ENCODE measurements around the gene PCDHGB1. TPM values are rescaled to one million over a fixed set of nuclear protein-coding genes. Genes with fewer than 3 reads are reported as not detected.
"Not testable (repeated sequence)": the region's sequence is repeated elsewhere in the genome, so short reads cannot be mapped to it uniquely, and the experiment has no call there.

Gene PCDHGB1
- 0.51 and 1.7 TPM in 2 replicates for total RNA-seq (2012; rRNA removed)

DNA sequence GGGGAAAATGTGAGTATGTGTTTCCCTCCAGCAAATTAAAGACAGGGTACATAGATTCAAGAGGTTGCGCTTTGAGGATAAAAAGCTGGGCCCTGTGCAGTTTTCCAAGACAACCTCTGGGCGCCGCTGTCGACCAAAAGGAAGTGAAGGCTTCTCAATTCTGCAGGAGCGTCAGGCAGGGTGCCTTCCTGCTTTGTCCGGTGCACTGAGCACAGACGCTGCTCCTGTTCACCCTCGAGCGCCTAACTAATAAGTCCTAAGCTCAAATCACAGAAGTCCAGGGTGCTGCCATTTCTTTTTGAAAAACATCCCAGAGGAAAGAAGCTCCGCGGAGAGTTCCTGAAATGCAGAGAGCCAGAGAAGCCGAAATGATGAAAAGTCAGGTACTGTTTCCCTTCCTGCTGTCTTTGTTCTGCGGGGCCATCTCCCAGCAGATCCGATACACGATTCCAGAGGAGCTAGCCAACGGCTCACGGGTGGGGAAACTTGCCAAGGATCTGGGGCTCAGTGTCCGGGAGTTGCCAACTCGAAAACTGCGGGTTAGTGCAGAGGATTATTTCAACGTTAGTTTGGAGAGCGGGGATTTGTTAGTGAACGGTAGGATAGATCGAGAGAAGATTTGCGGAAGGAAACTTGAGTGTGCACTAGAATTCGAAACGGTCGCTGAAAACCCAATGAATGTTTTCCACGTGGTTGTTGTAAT, at the start of gene PCDHGB1:
TSS of gene PCDHGB1 (plus strand) at position 183 of the 703 bp plus-strand sequence. CDS start at position 345, 162 bp downstream.
- no peaks in the 10 kb centered on the region for H3K4me1 ChIP-seq (ENCODE audit: control insufficient read depth, insufficient read depth, low read length)
- H3K4me2 ChIP-seq (ENCODE audit: low read length), result peak within 1 kb of the TSS; percentile 84
- H3K4me3 ChIP-seq (ENCODE audit: low read length), result peak within 1 kb of the TSS; percentile 66
- peak within 1 kb of the TSS; percentile 5 for H3K9ac ChIP-seq (ENCODE audit: low read depth, low read length)
- H3K9me3 ChIP-seq (replicated peaks; ENCODE audit: low read length), result peaks cover 13% of the 10 kb centered on the region
- H3K36me3 ChIP-seq (ENCODE audit: insufficient read depth, low read length), result no peaks in the 10 kb centered on the region
- H3K27me3 ChIP-seq (ENCODE audit: control insufficient read depth, insufficient read depth, low read length), result no peaks in the 10 kb centered on the region

- Histone ChIP-seq H3K36me3 (ENCODE audit: insufficient read depth, low read length) (no peaks in the 10 kb centered on the region), H3K9me3 (replicated peaks; ENCODE audit: low read length) (peaks cover 9% of the 10 kb centered on the region), H3K4me1 (ENCODE audit: control insufficient read depth, insufficient read depth, low read length) (no peaks in the 10 kb centered on the region), H3K4me2 (ENCODE audit: low read length) (no peak within 1 kb of the TSS), H3K4me3 (ENCODE audit: low read length) (no peak within 1 kb of the TSS), H3K9ac (ENCODE audit: low read depth, low read length) (no peak within 1 kb of the TSS), H3K27me3 (ENCODE audit: control insufficient read depth, insufficient read depth, low read length) (no peaks in the 10 kb centered on the region)
Observed at GRCh38 chr5:141303756-141304155, 46.1 kb upstream of the PCDHGB1 start, which contains the start of gene SLC25A2. Gene SLC25A2, minus strand, starts transcription at chr5:141304049. Its CDS starts 184 bp downstream, at chr5:141303865.

DNA sequence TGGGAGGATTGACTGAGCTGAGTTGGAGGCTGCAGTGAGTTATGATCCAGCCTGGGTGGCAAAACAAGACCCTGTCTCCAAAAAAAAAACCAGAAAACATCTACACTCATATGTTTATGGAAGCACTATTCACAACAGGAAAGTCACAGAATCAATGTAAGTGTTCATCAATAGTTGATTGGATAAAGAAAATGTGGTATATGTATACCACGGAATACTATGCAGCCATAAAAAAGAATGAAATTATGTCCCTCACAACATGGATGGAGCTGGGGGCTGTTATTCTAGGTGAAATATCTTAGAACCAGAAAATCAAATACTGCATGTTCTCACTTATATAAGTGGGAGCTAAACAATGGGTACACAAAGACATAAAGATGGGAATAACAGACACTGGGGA, 43.3 kb upstream of the PCDHGB1 start:
- no peak overlapping the region for H3K4me3 ChIP-seq (ENCODE audit: low read length)
- no peak overlapping the region for H3K9ac ChIP-seq (ENCODE audit: low read depth, low read length)
- H3K27me3 ChIP-seq (ENCODE audit: control insufficient read depth, insufficient read depth, low read length), result no peaks in the 10 kb centered on the region
- no peaks in the 10 kb centered on the region for H3K4me1 ChIP-seq (ENCODE audit: control insufficient read depth, insufficient read depth, low read length)
- no peaks in the 10 kb centered on the region for H3K36me3 ChIP-seq (ENCODE audit: insufficient read depth, low read length)
- H3K4me2 ChIP-seq (ENCODE audit: low read length), result no peak overlapping the region
- H3K9me3 ChIP-seq (replicated peaks; ENCODE audit: low read length), result peaks cover 9% of the 10 kb centered on the region

GRCh38 chr5:141313711-141314110, 36.2 kb upstream of the PCDHGB1 start:
- peaks cover 22% of the 10 kb centered on the region for H3K36me3 ChIP-seq (ENCODE audit: insufficient read depth, low read length)
- H3K4me1 ChIP-seq (ENCODE audit: control insufficient read depth, insufficient read depth, low read length), result no peaks in the 10 kb centered on the region
- no peaks in the 10 kb centered on the region for H3K27me3 ChIP-seq (ENCODE audit: control insufficient read depth, insufficient read depth, low read length)
- no peak overlapping the region for H3K4me3 ChIP-seq (ENCODE audit: low read length)
- no peak overlapping the region for H3K4me2 ChIP-seq (ENCODE audit: low read length)
- H3K9ac ChIP-seq (ENCODE audit: low read depth, low read length), result no peak overlapping the region
- H3K9me3 ChIP-seq (replicated peaks; ENCODE audit: low read length), result peaks cover 17% of the 10 kb centered on the region

DNA sequence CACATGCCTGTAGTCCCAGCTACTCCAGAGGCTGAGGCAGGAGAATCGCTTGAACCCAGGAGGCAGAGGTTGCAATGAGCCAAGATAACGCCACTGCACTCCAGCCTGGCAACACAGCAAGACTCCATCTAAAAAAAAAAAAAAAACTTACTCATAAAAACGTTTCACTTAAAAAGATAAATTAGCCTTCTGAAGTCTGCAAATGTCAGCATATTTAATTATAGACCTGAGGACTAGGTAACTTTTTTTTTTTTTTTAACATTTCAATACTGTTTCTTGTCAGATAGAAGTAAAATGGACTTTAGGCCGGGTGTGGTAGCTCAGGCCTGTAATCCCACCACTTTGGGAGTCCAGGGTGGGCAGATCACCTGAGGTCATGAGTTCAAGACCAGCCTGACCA, 32.9 kb upstream of the PCDHGB1 start:
- not testable (repeated sequence) for H3K4me3 ChIP-seq (ENCODE audit: low read length); H3K4me2 ChIP-seq (ENCODE audit: low read length); H3K27me3 ChIP-seq (ENCODE audit: control insufficient read depth, insufficient read depth, low read length); H3K4me1 ChIP-seq (ENCODE audit: control insufficient read depth, insufficient read depth, low read length); H3K9ac ChIP-seq (ENCODE audit: low read depth, low read length)
- peaks cover 31% of the 10 kb centered on the region for H3K9me3 ChIP-seq (replicated peaks; ENCODE audit: low read length)
- H3K36me3 ChIP-seq (ENCODE audit: insufficient read depth, low read length), result peaks cover 34% of the 10 kb centered on the region

GRCh38 chr5:141319202-141319601, 30.7 kb upstream of the PCDHGB1 start:
- Histone ChIP-seq H3K9me3 (replicated peaks; ENCODE audit: low read length) (peaks cover 31% of the 10 kb centered on the region), H3K9ac (ENCODE audit: low read depth, low read length) (no peak overlapping the region), H3K4me3 (ENCODE audit: low read length) (peak overlapping the region; percentile 83)

DNA sequence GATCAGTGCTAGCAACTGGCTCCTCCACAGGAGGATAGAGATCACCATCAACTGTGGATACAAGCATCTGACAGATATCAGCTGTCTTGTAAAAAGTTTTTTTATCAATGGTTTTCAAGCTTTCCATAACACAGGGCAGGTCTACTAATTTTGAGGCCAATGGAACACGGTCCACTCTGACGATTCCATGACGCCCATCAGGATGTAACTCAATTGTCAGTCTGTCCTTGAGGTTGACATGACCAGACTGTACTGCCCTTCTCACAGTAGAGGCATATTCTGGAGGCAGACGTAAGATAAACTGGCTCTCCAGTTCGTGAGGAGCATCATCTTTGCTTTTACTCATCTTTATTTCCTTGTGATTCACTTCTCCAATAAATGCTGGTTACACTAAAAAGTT, 30.2 kb upstream of the PCDHGB1 start:
- peak overlapping the region; percentile 83 for H3K4me3 ChIP-seq (ENCODE audit: low read length)
- H3K9ac ChIP-seq (ENCODE audit: low read depth, low read length), result no peak overlapping the region
- H3K9me3 ChIP-seq (replicated peaks; ENCODE audit: low read length), result peaks cover 31% of the 10 kb centered on the region
- H3K4me2 ChIP-seq (ENCODE audit: low read length), result peak overlapping the region; percentile 77
- no peaks in the 10 kb centered on the region for H3K27me3 ChIP-seq (ENCODE audit: control insufficient read depth, insufficient read depth, low read length)
- H3K4me1 ChIP-seq (ENCODE audit: control insufficient read depth, insufficient read depth, low read length), result no peaks in the 10 kb centered on the region
- H3K36me3 ChIP-seq (ENCODE audit: insufficient read depth, low read length), result peaks cover 34% of the 10 kb centered on the region

More at GRCh38 chr5:141319202-141319601, 30.7 kb upstream of the PCDHGB1 start:
- Histone ChIP-seq H3K36me3 (ENCODE audit: insufficient read depth, low read length) (peaks cover 34% of the 10 kb centered on the region), H3K4me1 (ENCODE audit: control insufficient read depth, insufficient read depth, low read length) (no peaks in the 10 kb centered on the region), H3K27me3 (ENCODE audit: control insufficient read depth, insufficient read depth, low read length) (no peaks in the 10 kb centered on the region), H3K4me2 (ENCODE audit: low read length) (peak overlapping the region; percentile 77)

DNA sequence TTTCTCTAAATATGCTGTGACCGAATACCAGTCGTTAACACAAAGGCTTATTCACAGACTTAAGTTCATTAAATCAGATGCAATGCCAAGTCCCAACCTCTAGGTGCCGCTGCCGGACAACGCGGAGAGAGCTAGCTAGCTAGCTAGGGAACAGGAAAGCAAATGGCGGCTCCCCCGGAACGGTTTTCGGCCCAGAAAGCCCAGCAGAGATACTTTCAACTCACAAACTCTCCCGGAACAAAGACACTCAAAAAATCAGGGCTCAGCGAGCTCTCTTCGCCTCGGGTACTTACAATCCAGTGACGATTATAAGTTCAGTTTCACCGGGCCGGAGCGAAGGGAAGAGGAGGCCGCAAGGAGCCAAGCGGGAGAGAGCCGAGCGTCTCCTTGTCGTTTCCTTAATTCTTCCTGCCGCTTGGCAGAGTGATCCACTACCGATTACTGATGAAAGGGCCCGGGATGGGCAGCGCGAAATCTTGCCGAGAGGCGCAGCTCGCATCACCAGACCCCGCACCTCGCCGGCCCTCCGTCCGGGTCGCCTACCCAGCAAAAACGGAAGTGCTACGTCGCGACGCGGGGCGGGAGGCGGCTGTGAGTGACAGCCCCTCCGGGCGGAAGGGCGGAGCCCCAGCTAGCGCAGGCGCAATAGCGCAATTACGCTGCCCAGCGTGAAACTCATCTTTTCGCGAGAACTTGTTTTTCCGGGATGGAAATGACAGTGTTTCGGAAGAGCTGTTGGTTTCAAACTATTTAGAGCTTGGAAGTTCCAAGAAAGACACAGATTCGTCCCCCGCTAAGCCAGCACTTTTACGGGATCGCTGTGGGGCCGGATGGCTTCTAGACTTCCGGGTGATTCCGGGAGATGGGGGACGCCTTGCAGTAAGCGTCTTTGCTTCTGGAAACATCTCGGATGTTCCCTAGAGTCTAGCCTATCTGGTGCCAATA, 29.4 kb upstream of the PCDHGB1 start, which contains the start of gene TAF7:
TSS of gene TAF7 (minus strand) at position 560 of the 945 bp plus-strand sequence. CDS start 740 bp downstream, outside the sequence.
- Histone ChIP-seq H3K4me1 (ENCODE audit: control insufficient read depth, insufficient read depth, low read length) (no peaks in the 10 kb centered on the region), H3K4me2 (ENCODE audit: low read length) (peak within 1 kb of the TSS; percentile 77), H3K9ac (ENCODE audit: low read depth, low read length) (peak within 1 kb of the TSS; percentile 94), H3K27me3 (ENCODE audit: control insufficient read depth, insufficient read depth, low read length) (no peaks in the 10 kb centered on the region), H3K4me3 (ENCODE audit: low read length) (peak within 1 kb of the TSS; percentile 83), H3K36me3 (ENCODE audit: insufficient read depth, low read length) (peaks cover 33% of the 10 kb centered on the region), H3K9me3 (replicated peaks; ENCODE audit: low read length) (peaks cover 24% of the 10 kb centered on the region)

GRCh38 chr5:141322261-141322660, 27.6 kb upstream of the PCDHGB1 start:
- H3K9me3 ChIP-seq (replicated peaks; ENCODE audit: low read length), result peaks cover 20% of the 10 kb centered on the region
- no peak overlapping the region for H3K9ac ChIP-seq (ENCODE audit: low read depth, low read length)
- H3K4me2 ChIP-seq (ENCODE audit: low read length), result no peak overlapping the region

DNA sequence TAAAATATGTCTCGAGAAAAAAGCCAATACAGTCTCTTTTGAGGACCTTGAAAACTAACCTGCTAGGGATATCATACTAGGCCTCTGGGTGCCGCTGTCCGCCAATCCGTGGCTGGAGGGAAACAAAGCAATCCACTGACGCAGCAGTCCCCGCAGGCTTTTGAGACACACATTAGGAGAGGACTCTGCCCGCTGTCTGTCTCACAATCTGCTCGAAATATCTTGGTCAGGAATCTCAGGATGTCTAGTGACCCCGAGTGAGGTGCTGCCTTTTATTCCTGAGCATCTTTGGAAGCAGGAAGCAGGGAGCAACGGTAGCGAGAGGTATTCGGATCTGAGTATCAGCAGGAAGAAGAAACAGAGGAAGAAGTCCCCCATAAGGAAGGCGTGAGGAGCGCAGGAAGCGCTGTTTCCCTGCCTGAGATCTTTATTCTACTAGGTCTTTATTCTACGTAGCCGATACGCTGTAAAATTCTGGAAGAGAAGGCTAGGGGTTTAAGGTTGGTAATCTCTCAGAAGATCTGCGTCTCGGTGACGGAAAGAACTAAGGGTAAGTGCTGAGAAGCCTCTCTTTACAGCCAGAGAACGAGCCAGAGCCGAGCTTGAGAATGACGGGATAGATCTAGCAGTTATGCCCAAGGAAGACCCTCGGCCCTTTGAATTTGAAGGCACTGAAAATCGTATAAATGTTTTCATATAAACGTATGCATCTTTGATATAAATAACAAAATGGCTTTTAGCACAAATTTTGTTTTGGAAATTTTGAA, 23.6 kb upstream of the PCDHGB1 start:
- H3K4me1 ChIP-seq (ENCODE audit: control insufficient read depth, insufficient read depth, low read length), result no peaks in the 10 kb centered on the region
- no peaks in the 10 kb centered on the region for H3K36me3 ChIP-seq (ENCODE audit: insufficient read depth, low read length)
- H3K4me3 ChIP-seq (ENCODE audit: low read length), result peak overlapping the region; percentile 70
- peak overlapping the region; percentile 85 for H3K4me2 ChIP-seq (ENCODE audit: low read length)
- H3K9ac ChIP-seq (ENCODE audit: low read depth, low read length), result peak overlapping the region; percentile 80
- H3K27me3 ChIP-seq (ENCODE audit: control insufficient read depth, insufficient read depth, low read length), result no peaks in the 10 kb centered on the region
- peaks cover 4% of the 10 kb centered on the region for H3K9me3 ChIP-seq (replicated peaks; ENCODE audit: low read length)

More at GRCh38 chr5:141322261-141322660, 27.6 kb upstream of the PCDHGB1 start:
- Histone ChIP-seq H3K4me1 (ENCODE audit: control insufficient read depth, insufficient read depth, low read length) (no peaks in the 10 kb centered on the region), H3K27me3 (ENCODE audit: control insufficient read depth, insufficient read depth, low read length) (no peaks in the 10 kb centered on the region), H3K4me3 (ENCODE audit: low read length) (no peak overlapping the region), H3K36me3 (ENCODE audit: insufficient read depth, low read length) (peaks cover 23% of the 10 kb centered on the region)

- H3K27me3 ChIP-seq (ENCODE audit: control insufficient read depth, insufficient read depth, low read length), result no peaks in the 10 kb centered on the region
- H3K4me3 ChIP-seq (ENCODE audit: low read length), result no peak overlapping the region
- no peaks in the 10 kb centered on the region for H3K4me1 ChIP-seq (ENCODE audit: control insufficient read depth, insufficient read depth, low read length)
- no peaks in the 10 kb centered on the region for H3K36me3 ChIP-seq (ENCODE audit: insufficient read depth, low read length)
- peaks cover 7% of the 10 kb centered on the region for H3K9me3 ChIP-seq (replicated peaks; ENCODE audit: low read length)
- no peak overlapping the region for H3K4me2 ChIP-seq (ENCODE audit: low read length)
- H3K9ac ChIP-seq (ENCODE audit: low read depth, low read length), result no peak overlapping the region
Observed at GRCh38 chr5:141328231-141328630, 21.7 kb upstream of the PCDHGB1 start.

Measured in skeletal muscle satellite cell (primary cell).